ENCODE data around the gene RAB43. TPM values are rescaled to one million over a fixed set of nuclear protein-coding genes. Genes with fewer than 3 reads are reported as not detected.

The RAB43 gene
- polyA plus RNA-seq, 1 of the 3 experiments (the other 2 are of a cell fraction): 9.5 TPM

DNA sequence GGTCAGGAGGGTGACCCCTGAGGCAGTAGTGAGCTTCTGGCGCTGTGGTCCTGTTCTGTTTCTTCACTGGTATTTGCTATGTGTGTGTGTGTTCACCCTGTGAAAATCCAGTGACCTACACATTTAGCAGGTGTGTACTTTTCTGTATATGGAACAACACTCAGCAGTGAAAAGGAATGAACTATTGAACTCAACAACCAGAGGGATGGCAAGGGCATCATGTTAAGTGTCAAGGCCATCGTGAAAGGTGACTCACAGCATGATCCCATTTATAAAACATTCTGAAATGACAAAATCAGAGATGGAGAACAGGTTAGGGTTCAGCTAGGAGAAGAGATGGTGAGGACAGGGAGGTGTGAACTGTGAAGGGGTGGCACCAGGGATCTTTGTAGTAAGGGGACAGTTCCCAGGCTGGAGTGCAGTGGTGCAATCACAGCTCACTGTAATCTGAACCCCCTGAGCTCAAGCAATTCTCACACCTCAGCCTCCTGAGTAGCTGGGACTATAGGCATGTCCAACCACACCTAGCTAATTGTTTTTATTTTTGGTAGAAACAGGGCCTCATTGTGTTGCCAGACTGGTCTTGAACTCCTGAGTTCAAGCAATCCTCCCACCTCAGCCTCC, 10.0 kb upstream of the RAB43 start (continued):
- TF ChIP-seq RFX5 (IDR thresholded peaks at IDR 0.05; ENCODE audit: low read length) (no peak), RCOR1 (IDR thresholded peaks at IDR 0.05; ENCODE audit: low read length) (no peak), YY1 (IDR thresholded peaks at IDR 0.05; ENCODE audit: low read depth) (no peak)
- TF ChIP-seq, protein P1, sequence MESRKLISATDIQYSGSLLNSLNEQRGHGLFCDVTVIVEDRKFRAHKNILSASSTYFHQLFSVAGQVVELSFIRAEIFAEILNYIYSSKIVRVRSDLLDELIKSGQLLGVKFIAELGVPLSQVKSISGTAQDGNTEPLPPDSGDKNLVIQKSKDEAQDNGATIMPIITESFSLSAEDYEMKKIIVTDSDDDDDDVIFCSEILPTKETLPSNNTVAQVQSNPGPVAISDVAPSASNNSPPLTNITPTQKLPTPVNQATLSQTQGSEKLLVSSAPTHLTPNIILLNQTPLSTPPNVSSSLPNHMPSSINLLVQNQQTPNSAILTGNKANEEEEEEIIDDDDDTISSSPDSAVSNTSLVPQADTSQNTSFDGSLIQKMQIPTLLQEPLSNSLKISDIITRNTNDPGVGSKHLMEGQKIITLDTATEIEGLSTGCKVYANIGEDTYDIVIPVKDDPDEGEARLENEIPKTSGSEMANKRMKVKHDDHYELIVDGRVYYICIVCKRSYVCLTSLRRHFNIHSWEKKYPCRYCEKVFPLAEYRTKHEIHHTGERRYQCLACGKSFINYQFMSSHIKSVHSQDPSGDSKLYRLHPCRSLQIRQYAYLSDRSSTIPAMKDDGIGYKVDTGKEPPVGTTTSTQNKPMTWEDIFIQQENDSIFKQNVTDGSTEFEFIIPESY (IDR thresholded peaks at IDR 0.05; ENCODE audit: borderline replicate concordance, low read depth): no peak
- TF ChIP-seq, protein P2, sequence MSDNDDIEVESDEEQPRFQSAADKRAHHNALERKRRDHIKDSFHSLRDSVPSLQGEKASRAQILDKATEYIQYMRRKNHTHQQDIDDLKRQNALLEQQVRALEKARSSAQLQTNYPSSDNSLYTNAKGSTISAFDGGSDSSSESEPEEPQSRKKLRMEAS (IDR thresholded peaks at IDR 0.05; ENCODE audit: low read depth): no peak

DNA sequence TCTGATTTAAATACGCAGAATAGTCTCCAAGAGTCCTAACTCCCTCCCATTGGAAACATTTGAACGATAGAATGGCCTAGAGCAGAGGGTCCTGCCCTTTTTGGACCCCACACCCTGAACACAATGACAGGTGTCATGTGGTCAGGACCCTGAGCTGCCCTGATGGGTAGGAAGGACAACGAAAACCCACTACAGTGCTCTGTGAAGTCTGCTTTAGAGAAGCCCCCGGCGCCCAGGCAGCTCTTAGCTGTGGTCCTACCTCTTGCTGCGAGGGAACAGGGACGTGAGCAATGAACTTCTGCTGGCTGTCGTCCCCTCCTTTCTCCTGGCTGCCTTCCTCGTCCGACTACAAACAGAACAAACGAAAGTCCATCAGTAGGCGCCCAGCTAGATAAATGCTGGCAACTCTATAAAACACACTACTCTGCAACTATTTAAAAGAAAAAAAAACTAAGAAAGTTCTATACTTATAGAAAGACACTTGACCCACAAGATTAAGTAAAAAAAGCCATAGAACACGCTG, 8.7 kb upstream of the RAB43 start:
- POLR2A ChIA-PET: no interaction called here
- peaks cover 5% of the 10 kb centered on the region for H3F3A ChIP-seq (replicated peaks; ENCODE audit: insufficient read depth)
- H3K79me2 ChIP-seq (ENCODE audit: insufficient read depth): no peaks in the 10 kb centered on the region
- no peak for DNase-seq
- H3K9me2 ChIP-seq: no peaks in the 10 kb centered on the region
- TF ChIP-seq GATA2 (CRISPR knock-in tag; IDR thresholded peaks at IDR 0.05) (no peak), RXRA (IDR thresholded peaks at IDR 0.05; ENCODE audit: borderline replicate concordance, low read depth) (no peak), TAF1 (IDR thresholded peaks at IDR 0.05; ENCODE audit: borderline replicate concordance, low read depth, low read length) (no peak), NRF1 (IDR thresholded peaks at IDR 0.05; ENCODE audit: low read depth, low read length) (no peak)
- 96% methylated on average over 12 of the region's 13 CpGs for WGBS (ENCODE audit: low lambda C conversion rate)
- no peak overlapping the region for H3K9ac ChIP-seq
- CTCF ChIA-PET: interaction anchor here (0.9 kb wide), 1 partner anchor 160 kb away, joined by 3 read pairs; no protein-coding TSS in a partner anchor
- no peaks in the 10 kb centered on the region for H3K4me1 ChIP-seq (ENCODE audit: control insufficient read depth in 1 of 2, insufficient read depth in 2 of 2, low read depth in 1 of 2, low read length in 1 of 2)
- no peak overlapping the region for H3K27ac ChIP-seq (ENCODE audit: low read depth in 2 of 2, low read length in 1 of 2)
- no peak overlapping the region for H3K4me2 ChIP-seq
- H3K9me3 ChIP-seq: no peaks in the 10 kb centered on the region
- no peak overlapping the region for H3K4me3 ChIP-seq (ENCODE audit: low read depth in 2 of 2, low read length in 1 of 2)
- H2AFZ ChIP-seq (ENCODE audit: low read depth): no peak overlapping the region
- H3K27me3 ChIP-seq (ENCODE audit: insufficient read depth): no peaks in the 10 kb centered on the region
- peaks cover 25 to 51% of the 10 kb centered on the region in 2 experiments for H3K36me3 ChIP-seq (replicated peaks in 1 of 2; ENCODE audit: control insufficient read depth in 1 of 2, insufficient read depth in 2 of 2, low read length in 1 of 2)
- no peaks in the 10 kb centered on the region for H4K20me1 ChIP-seq (ENCODE audit: insufficient read depth)

DNA sequence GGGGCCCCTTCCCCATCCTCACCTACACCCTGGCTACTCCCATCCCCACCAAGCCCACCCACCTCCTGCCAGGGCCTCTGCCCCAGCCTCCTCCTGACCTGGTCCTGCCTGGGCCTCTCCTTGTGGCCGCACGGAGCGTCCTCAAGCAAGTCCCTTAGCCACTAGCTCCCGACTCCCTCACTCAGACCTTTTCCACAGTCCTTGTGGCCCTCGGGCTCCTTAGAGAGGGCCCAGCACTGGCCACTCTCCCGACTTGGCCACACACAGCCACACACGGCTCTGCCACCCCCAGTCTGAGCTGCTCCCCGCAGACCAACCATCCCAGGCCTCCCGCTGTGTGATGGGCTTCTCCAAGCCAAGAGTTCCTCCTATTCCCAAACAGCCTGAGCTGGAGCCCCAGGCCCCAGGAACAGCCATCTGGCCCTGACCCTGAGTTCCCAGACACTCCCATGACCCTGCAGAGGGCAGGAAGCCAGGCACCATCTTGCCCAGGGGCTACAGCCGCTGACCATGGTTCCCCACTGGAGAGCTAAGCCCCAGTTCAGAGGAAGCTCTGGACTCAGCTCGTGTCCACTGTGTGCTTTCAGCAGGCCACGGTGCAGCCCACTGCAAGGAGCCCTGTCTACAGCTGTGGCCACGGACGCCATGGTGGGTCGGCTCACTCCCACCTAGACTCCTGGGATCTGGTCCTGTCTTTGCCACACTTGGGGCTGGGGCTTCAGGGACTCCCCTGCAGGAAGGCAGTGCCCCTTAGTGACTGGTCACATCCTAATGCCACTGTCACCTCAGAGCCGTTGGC, 7.0 kb upstream of the RAB43 start:
- no peaks in the 10 kb centered on the region for H3K9me2 ChIP-seq
- H3K9me3 ChIP-seq: no peaks in the 10 kb centered on the region
- H3K9ac ChIP-seq: no peak overlapping the region
- peaks cover 22 to 36% of the 10 kb centered on the region in 2 experiments for H3K36me3 ChIP-seq (replicated peaks in 1 of 2; ENCODE audit: control insufficient read depth in 1 of 2, insufficient read depth in 2 of 2, low read length in 1 of 2)
- no peak overlapping the region for H3K4me2 ChIP-seq
- no peak overlapping the region for H3K27ac ChIP-seq (ENCODE audit: low read depth in 2 of 2, low read length in 1 of 2)
- H3K4me1 ChIP-seq (ENCODE audit: control insufficient read depth in 1 of 2, insufficient read depth in 2 of 2, low read depth in 1 of 2, low read length in 1 of 2): no peaks in the 10 kb centered on the region
- 96% methylated on average over 10 of the region's 16 CpGs for WGBS (ENCODE audit: low lambda C conversion rate)
- POLR2A ChIA-PET: no interaction called here
- no peaks in the 10 kb centered on the region for H3K27me3 ChIP-seq (ENCODE audit: insufficient read depth)
- no peak for DNase-seq
- CTCF ChIA-PET: no interaction called here
- TF ChIP-seq FOXM1 (IDR thresholded peaks at IDR 0.05; ENCODE audit: low read depth) (no peak), NRF1 (IDR thresholded peaks at IDR 0.05; ENCODE audit: low read depth, low read length) (no peak), RAD21 (IDR thresholded peaks at IDR 0.05; ENCODE audit: low read length) (no peak), MXI1 (IDR thresholded peaks at IDR 0.05; ENCODE audit: low read depth, low read length) (no peak), PBX3 (IDR thresholded peaks at IDR 0.05) (no peak), NFIC (IDR thresholded peaks at IDR 0.05; ENCODE audit: borderline replicate concordance) (no peak), SMC3 (IDR thresholded peaks at IDR 0.05; ENCODE audit: low read depth, low read length) (no peak), EZH2phosphoT487 (IDR thresholded peaks at IDR 0.05; ENCODE audit: borderline replicate concordance, low read depth) (no peak), MEF2A (IDR thresholded peaks at IDR 0.05; ENCODE audit: borderline replicate concordance, low read depth) (no peak), FOXJ3 (CRISPR knock-in tag; IDR thresholded peaks at IDR 0.05) (no peak), FOSL2 (IDR thresholded peaks at IDR 0.05; ENCODE audit: borderline replicate concordance, low read depth) (no peak)
- TF ChIP-seq, protein P3, sequence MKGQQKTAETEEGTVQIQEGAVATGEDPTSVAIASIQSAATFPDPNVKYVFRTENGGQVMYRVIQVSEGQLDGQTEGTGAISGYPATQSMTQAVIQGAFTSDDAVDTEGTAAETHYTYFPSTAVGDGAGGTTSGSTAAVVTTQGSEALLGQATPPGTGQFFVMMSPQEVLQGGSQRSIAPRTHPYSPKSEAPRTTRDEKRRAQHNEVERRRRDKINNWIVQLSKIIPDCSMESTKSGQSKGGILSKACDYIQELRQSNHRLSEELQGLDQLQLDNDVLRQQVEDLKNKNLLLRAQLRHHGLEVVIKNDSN (IDR thresholded peaks at IDR 0.05; ENCODE audit: borderline replicate concordance, low read depth): no peak
- H4K20me1 ChIP-seq (ENCODE audit: insufficient read depth): no peaks in the 10 kb centered on the region
- no peaks in the 10 kb centered on the region for H3K79me2 ChIP-seq (ENCODE audit: insufficient read depth)
- peaks cover 7% of the 10 kb centered on the region for H3F3A ChIP-seq (replicated peaks; ENCODE audit: insufficient read depth)
- H2AFZ ChIP-seq (ENCODE audit: low read depth): no peak overlapping the region
- no peak overlapping the region for H3K4me3 ChIP-seq (ENCODE audit: low read depth in 2 of 2, low read length in 1 of 2)
